K562 (cell line): ENCODE data around the gene CLP1. TPM values are rescaled to one million over a fixed set of nuclear protein-coding genes. Genes with fewer than 3 reads are reported as not detected.

Experiments used
- ATAC-seq: fragments of 200-7000 bp; cut with Tn5 transposase; 3 replicates; pipeline ENCODE4 v1.9.1; 2020; ENCODE audit warnings: moderate library complexity
- BruUV-seq: library from RNA; stranded (reverse); fragments of 400-500 nt; replicated peaks from 2 replicates; lab custom pipeline; 2021; lab: Mats Ljungman, UMichigan
- CTCF ChIA-PET: fragments of 300-600 bp; formaldehyde crosslinking; extraction: SDS; loops from one replicate; lab custom pipeline; 2021; ENCODE audit warnings: low intra/inter-chr PET ratio; lab: Yijun Ruan, JAX
- POLR2A ChIA-PET: fragments of 300-600, 350-650 bp; sonication (Branson Sonifier 250); formaldehyde crosslinking; extraction: SDS; loops from one replicate; lab custom pipeline; 2021; ENCODE audit warnings: antibody characterized with exemption, inconsistent platforms; lab: Yijun Ruan, JAX
- DNase-seq, 4 experiments: peaks; one replicate each; pipeline versions ENCODE4 v3.0.0 to v3.0.0-alpha.2; 2011 to 2018; ENCODE audit warnings: low spot score in 3 of 4, mixed read lengths in 3 of 4; ENCODE audit errors: extremely low read depth in 1 of 4
- FAIRE-seq: peaks from 2 replicates; lab custom pipeline; 2011; peaks lifted over from hg19 to GRCh38; lab: Jason Lieb, UNC
- H2AFZ ChIP-seq: 2 replicates; pipeline ENCODE4 v1.6.0; 2011; ENCODE audit warnings: low read depth, low read length, control low read depth, inconsistent platforms
- H3K27ac ChIP-seq: fragments of 200-600 bp; 3 replicates; pipeline ENCODE4 v1.8.0; 2011; ENCODE audit warnings: low read depth, mild to moderate bottlenecking, control low read depth, inconsistent platforms, low read length, moderate library complexity, mixed read lengths; ENCODE audit errors: extremely low read depth
- H3K27me3 ChIP-seq, 2 experiments: fragments of 300-600 bp in 1 of 2; 2 replicates in 1 of 2; 3 replicates in 1 of 2; pipeline versions ENCODE4 v1.6.0 to v1.8.0; 2011; ENCODE audit warnings: inconsistent platforms in 2 of 2, low read length in 2 of 2, mild to moderate bottlenecking in 1 of 2, mixed read lengths in 1 of 2, moderate library complexity in 1 of 2; ENCODE audit not compliant: control insufficient read depth in 2 of 2, insufficient read depth in 2 of 2
- H3K36me3 ChIP-seq: fragments of 300-600 bp; 3 replicates; pipeline ENCODE4 v1.8.0; 2011; ENCODE audit warnings: mild to moderate bottlenecking, low read length, inconsistent platforms; ENCODE audit not compliant: control insufficient read depth, insufficient read depth
- H3K4me1 ChIP-seq, 2 experiments: fragments of 200-600 bp in 1 of 2; replicated peaks in 1 of 2; 2 replicates in 1 of 2; 3 replicates in 1 of 2; pipeline versions ENCODE4 v1.5.1 to v1.8.0; 2011; ENCODE audit warnings: inconsistent platforms in 2 of 2, low read length in 2 of 2, mild to moderate bottlenecking in 1 of 2, mixed read lengths in 1 of 2, moderate library complexity in 1 of 2; ENCODE audit not compliant: control insufficient read depth in 2 of 2, insufficient read depth in 2 of 2
- H3K4me2 ChIP-seq: 2 replicates; pipeline ENCODE4 v1.6.1; 2011; ENCODE audit warnings: low read length, control low read depth, inconsistent platforms, mixed read lengths; ENCODE audit not compliant: insufficient read depth
- H3K4me3 ChIP-seq: fragments of 200-600 bp; sonication (generic), shearing (Covaris generic); 2 replicates; pipeline ENCODE4 v1.5.1; 2016; ENCODE audit warnings: control low read depth, inconsistent platforms
- H3K79me2 ChIP-seq: fragments of 200-600 bp; 3 replicates; pipeline ENCODE4 v1.8.0; 2011; ENCODE audit warnings: low read length, inconsistent platforms; ENCODE audit not compliant: control insufficient read depth, insufficient read depth
- H3K9ac ChIP-seq, 2 experiments: 2 replicates each; pipeline versions ENCODE4 v1.6.0 to v1.6.1; 2011; ENCODE audit warnings: low read depth in 2 of 2, low read length in 2 of 2, control low read depth in 1 of 2, inconsistent platforms in 1 of 2, mild to moderate bottlenecking in 1 of 2, mixed read lengths in 1 of 2; ENCODE audit not compliant: insufficient read depth in 1 of 2
- H3K9me1 ChIP-seq: one replicate; pipeline ENCODE4 v1.6.0; 2011; ENCODE audit warnings: inconsistent platforms, mild to moderate bottlenecking, low read length, moderate library complexity; ENCODE audit not compliant: control insufficient read depth, insufficient read depth
- H3K9me3 ChIP-seq: replicated peaks from 2 replicates; pipeline ENCODE4 v1.5.1; 2011; ENCODE audit warnings: low read depth, low read length, inconsistent platforms; ENCODE audit not compliant: control insufficient read depth, insufficient read depth
- H4K20me1 ChIP-seq: replicated peaks from 2 replicates; pipeline ENCODE4 v1.6.1; 2011; ENCODE audit warnings: low read length, inconsistent platforms, mixed read lengths; ENCODE audit not compliant: control insufficient read depth, insufficient read depth
- BCL6 ChIP-seq: fragments of 250-450 bp; sonication (Bioruptor Pico); IDR thresholded peaks from 2 replicates; pipeline ENCODE4 v1.4.0; 2020
- MYBL2 ChIP-seq, 2 experiments: fragments of 450-650 bp in 1 of 2; sonication (generic) in 1 of 2; formaldehyde crosslinking in 1 of 2; IDR thresholded peaks; 2 replicates each; pipeline versions ENCODE4 v1.6.1 to v1.8.1; 2017 to 2022; ENCODE audit warnings: borderline replicate concordance in 1 of 2, inconsistent platforms in 1 of 2, low read depth in 1 of 2, mild to moderate bottlenecking in 1 of 2, missing genetic modification reagents in 1 of 2, moderate library complexity in 1 of 2
- NR2C2 ChIP-seq, 2 experiments: fragments of 200-800 bp in 1 of 2; sonication (Bioruptor generic) in 1 of 2; sonication (generic) in 1 of 2; formaldehyde crosslinking in 1 of 2; IDR thresholded peaks; 2 replicates each; pipeline versions ENCODE4 v1.6.1 to v1.8.0; 2016 to 2022; ENCODE audit warnings: mild to moderate bottlenecking in 1 of 2, missing compliant biosample characterization in 1 of 2, missing genetic modification characterization in 1 of 2, missing genetic modification reagents in 1 of 2
- PHF8 ChIP-seq: fragments of 200-600 bp; sonication (generic); IDR thresholded peaks from 2 replicates; pipeline ENCODE4 v1.6.1; 2012; ENCODE audit warnings: mixed run types, mild to moderate bottlenecking, inconsistent platforms, low read length, moderate library complexity, borderline replicate concordance
- TAF7 ChIP-seq: fragments of 450-650 bp; IDR thresholded peaks from 2 replicates; pipeline ENCODE4 v1.6.1; 2016; ENCODE audit warnings: missing genetic modification characterization, missing compliant biosample characterization
- TRIM28 ChIP-seq: fragments of 450-650 bp; IDR thresholded peaks from 2 replicates; pipeline ENCODE4 v1.6.1; 2017
- ZNF253 ChIP-seq: fragments of 250-450 bp; sonication (Bioruptor Pico); conservative IDR thresholded peaks from 2 replicates; pipeline ENCODE4 v1.6.1; 2021; ENCODE audit warnings: mild to moderate bottlenecking
- ZNF41 ChIP-seq: fragments of 250-450 bp; sonication (Bioruptor Pico); conservative IDR thresholded peaks from 2 replicates; pipeline ENCODE4 v1.4.0; 2020; ENCODE audit warnings: mild to moderate bottlenecking
- ZNF79 ChIP-seq: fragments of 250-450 bp; sonication (Bioruptor Pico); IDR thresholded peaks from 2 replicates; pipeline ENCODE4 v1.4.0; 2020; ENCODE audit warnings: low read depth, mild to moderate bottlenecking, moderate library complexity
- WGBS: fragments of 100-300 bp; shearing (Covaris generic); methylation state at CpG from one replicate; pipeline ENCODE4 v1.1.6; 2016; ENCODE audit warnings: low coverage, mixed read lengths; ENCODE audit not compliant: insufficient coverage; ENCODE audit errors: missing lambda C conversion rate; 5-methylcytosine and 5-hydroxymethylcytosine counted together
- in situ Hi-C: fragments of 300-500 bp; cut with MboI; formaldehyde crosslinking; loops from 4 replicates; pipeline ENCODE4 v1.15.0; 2018; ENCODE audit warnings: inconsistent platforms, mixed read lengths
- intact Hi-C: fragments of 100-400 bp; cut with micrococcal nuclease; formaldehyde crosslinking; loops from 2 replicates; pipeline ENCODE4 v1.14.2; 2022
- polyA plus RNA-seq, 8 experiments: library from polyadenylated mRNA; depleted of rRNA in 4 of 8; stranded (reverse) in 5 of 8; unstranded in 3 of 8; fragments of >200 nt; fragmentation: Nextera tagmentation in 2 of 8; fragmentation: Illumina TruSeq in 1 of 8; extraction: Ambion mirVana in 2 of 8; extraction: Trizol in 1 of 8; gene quantifications; 2 replicates each; pipeline versions ENCODE4 v1.2.1 to v1.2.3, GENCODE V29; 2011 to 2014; ENCODE audit warnings: inconsistent platforms in 1 of 8, missing spikeins in 1 of 8
- total RNA-seq, 7 experiments: library from RNA; depleted of rRNA in 6 of 7; stranded (reverse); fragments of >200 nt in 6 of 7; fragmentation: Illumina TruSeq in 2 of 7; extraction: Trizol in 2 of 7; gene quantifications; 2 replicates each; pipeline versions ENCODE4 v1.2.1 to v1.2.3, GENCODE V29; 2011 to 2021; ENCODE audit warnings: low replicate concordance in 1 of 7
- TF ChIP-seq, protein P1 (sequence below): fragments of 150-350 bp; conservative IDR thresholded peaks from 2 replicates; pipeline ENCODE4 v1.6.1; 2014; ENCODE audit warnings: low read length

CLP1 gene
- total and polyA plus RNA-seq, 9 of the 15 experiments (the other 6 are each of a cell fraction or from before 2014, with no cell fraction given) = 19.1 to 46.2 (median 27.8) TPM

GRCh38 chr11:57616595-57616994, 41.0 kb upstream of the CLP1 start:
- in situ Hi-C loops (no loop called here), intact Hi-C loops (no loop called here)
- FAIRE-seq = no peak

GRCh38 chr11:57618438-57618837, 39.1 kb upstream of the CLP1 start:
- Histone ChIP-seq H2AFZ (no peak overlapping the region), H4K20me1 (no peaks in the 10 kb centered on the region), H3K9me1 (no peaks in the 10 kb centered on the region), H3K9ac (no peak overlapping the region), H3K27me3 (peaks cover 7 to 11% of the 10 kb centered on the region in 2 experiments; a peak in 4 of 5 replicates), H3K79me2 (no peaks in the 10 kb centered on the region), H3K9me3 (peaks cover 8% of the 10 kb centered on the region), H3K4me2 (no peak overlapping the region), H3K36me3 (no peaks in the 10 kb centered on the region), H3K4me3 (no peak overlapping the region), H3K27ac (no peak overlapping the region), H3K4me1 (no peaks in the 10 kb centered on the region)
- 0% methylated on average over 2 of the region's 2 CpGs for WGBS
- TF ChIP-seq, protein P1, sequence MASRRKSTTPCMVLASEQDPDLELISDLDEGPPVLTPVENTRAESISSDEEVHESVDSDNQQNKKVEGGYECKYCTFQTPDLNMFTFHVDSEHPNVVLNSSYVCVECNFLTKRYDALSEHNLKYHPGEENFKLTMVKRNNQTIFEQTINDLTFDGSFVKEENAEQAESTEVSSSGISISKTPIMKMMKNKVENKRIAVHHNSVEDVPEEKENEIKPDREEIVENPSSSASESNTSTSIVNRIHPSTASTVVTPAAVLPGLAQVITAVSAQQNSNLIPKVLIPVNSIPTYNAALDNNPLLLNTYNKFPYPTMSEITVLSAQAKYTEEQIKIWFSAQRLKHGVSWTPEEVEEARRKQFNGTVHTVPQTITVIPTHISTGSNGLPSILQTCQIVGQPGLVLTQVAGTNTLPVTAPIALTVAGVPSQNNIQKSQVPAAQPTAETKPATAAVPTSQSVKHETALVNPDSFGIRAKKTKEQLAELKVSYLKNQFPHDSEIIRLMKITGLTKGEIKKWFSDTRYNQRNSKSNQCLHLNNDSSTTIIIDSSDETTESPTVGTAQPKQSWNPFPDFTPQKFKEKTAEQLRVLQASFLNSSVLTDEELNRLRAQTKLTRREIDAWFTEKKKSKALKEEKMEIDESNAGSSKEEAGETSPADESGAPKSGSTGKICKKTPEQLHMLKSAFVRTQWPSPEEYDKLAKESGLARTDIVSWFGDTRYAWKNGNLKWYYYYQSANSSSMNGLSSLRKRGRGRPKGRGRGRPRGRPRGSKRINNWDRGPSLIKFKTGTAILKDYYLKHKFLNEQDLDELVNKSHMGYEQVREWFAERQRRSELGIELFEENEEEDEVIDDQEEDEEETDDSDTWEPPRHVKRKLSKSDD = no peak
- TF ChIP-seq NR2C2 (CRISPR knock-in tag; IDR thresholded peaks at IDR 0.05) = no peak
- no peak for TF ChIP-seq NR2C2 (tag; IDR thresholded peaks at IDR 0.05)
- no peak for TF ChIP-seq MYBL2 (IDR thresholded peaks at IDR 0.05; ENCODE audit: low read depth)
- no peak for TF ChIP-seq MYBL2 (CRISPR knock-in tag; IDR thresholded peaks at IDR 0.05; ENCODE audit: borderline replicate concordance)
- no peak for TF ChIP-seq ZNF41 (CRISPR knock-in tag)
- no peak for TF ChIP-seq TAF7 (tag)
- no TSS peak for BruUV-seq
- FAIRE-seq (no peak), DNase-seq (no peak), ATAC-seq (no peak)
- in situ Hi-C loops = no loop called here
- ChIA-PET CTCF (no interaction called here), POLR2A (no interaction called here)
- intact Hi-C loops = no loop called here

More at GRCh38 chr11:57616595-57616994, 41.0 kb upstream of the CLP1 start:
- H2AFZ ChIP-seq = no peak overlapping the region
- H4K20me1 ChIP-seq = no peaks in the 10 kb centered on the region
- no peak overlapping the region for H3K27ac ChIP-seq
- no peak for DNase-seq
- peaks cover 8% of the 10 kb centered on the region for H3K9me3 ChIP-seq
- no peak for ATAC-seq
- 5% methylated on average over 3 of the region's 3 CpGs for WGBS
- CTCF ChIA-PET = interaction anchor here (0.6 kb wide), 1 partner anchor 142 kb away, joined by 3 read pairs; no protein-coding TSS in a partner anchor
- H3K9ac ChIP-seq = no peak overlapping the region
- BruUV-seq = no TSS peak
- no peak for TF ChIP-seq ZNF79 (CRISPR knock-in tag)
- TF ChIP-seq ZNF253 = no peak
- no peak for TF ChIP-seq PHF8
- TF ChIP-seq TRIM28 = no peak
- no peak for TF ChIP-seq BCL6 (CRISPR knock-in tag)
- TF ChIP-seq, all 486 proteins: peak for 0
- Histone ChIP-seq H3K9me1 (no peaks in the 10 kb centered on the region), H3K4me3 (no peak overlapping the region), H3K79me2 (no peaks in the 10 kb centered on the region), H3K36me3 (no peaks in the 10 kb centered on the region), H3K4me1 (no peaks in the 10 kb centered on the region), H3K4me2 (no peak overlapping the region), H3K27me3 (peaks cover 14 to 18% of the 10 kb centered on the region in 2 experiments)
- POLR2A ChIA-PET = interaction anchor here (0.6 to 1.0 kb wide), 2 partner anchors 46 to 208 kb away, joined by 3 to 4 read pairs; no protein-coding TSS in a partner anchor
